GM21717 (cell line): ENCODE data around the gene DDN.

Experiments
- ATAC-seq: cut with Tn5 transposase; IDR thresholded peaks from one replicate; pipeline ENCODE4 v1.9.1; 2021; ENCODE audit warnings: mild to moderate bottlenecking, moderate library complexity; ENCODE audit not compliant: unreplicated experiment

DDN gene

DNA sequence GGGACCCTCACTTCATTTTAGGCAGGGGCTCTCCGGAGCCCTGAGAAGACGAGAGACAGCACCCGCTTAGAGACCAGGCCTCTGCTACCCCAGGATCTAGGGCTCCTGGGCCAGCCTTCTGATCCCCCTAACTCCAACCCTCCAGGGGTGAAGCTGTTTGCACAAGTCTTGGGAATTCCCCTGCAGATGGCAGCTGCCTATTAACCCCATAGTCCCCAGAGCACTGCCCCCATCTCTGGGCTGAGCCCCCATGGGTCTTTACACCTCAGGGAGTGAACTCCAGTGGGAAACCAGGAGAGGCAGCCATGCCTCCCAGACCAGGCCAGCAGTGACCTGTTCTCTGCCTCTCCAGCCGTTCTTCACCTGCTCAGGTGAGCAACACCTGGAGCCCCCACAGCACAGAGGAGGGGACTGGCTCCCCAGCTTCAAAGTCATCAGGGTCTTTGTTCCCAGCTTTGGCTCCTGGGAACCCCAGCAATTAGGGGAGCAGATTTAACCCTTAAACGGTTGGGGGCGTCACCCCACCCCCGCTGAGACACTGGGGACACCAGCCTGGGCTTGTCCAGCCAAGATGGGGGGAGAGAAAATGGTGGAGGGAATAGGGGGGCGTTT lies 29.9 kb downstream of the DDN start:
- ATAC-seq = no peak

DNA sequence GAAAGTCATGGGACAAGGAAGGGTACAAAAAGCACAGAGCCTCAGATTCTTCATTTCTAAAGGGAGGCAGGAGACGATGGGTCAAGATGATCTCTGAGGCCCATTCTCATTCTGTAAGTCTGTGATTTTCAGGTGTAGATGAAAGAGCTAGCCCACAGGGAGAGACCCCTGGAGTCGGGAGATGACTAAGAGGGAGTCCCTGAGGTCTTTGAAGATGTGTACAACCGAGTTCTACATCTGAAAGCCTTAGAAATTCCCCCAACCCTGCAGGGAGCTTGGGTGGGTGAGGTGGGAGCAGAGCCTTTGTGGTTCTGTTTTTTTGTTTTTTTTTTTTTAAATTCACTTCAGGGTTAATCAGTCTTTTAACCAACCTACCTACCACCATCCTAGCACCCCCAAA lies 30.7 kb downstream of the DDN start:
- no peak for ATAC-seq

DNA sequence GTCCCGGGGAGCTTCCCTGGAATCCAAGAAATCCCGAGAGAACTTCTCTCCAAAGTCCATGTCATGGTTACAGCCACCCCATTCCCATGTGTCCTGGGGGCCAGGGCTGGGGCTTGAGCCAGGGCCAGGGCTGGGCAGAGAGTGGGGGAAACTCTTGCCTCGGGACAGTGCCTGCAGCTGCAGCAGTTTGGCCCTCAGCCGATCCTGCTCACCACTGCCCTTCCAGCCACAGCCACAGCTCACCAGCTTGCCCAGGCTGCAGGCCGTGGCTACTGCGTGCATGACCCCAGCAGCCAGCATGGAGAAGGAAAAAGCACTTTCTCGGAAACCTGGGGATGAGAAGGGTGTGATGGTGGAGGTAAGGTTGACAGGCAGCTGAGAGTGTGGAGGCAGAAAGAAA lies 31.2 kb downstream of the DDN start:
- no peak for ATAC-seq

DNA sequence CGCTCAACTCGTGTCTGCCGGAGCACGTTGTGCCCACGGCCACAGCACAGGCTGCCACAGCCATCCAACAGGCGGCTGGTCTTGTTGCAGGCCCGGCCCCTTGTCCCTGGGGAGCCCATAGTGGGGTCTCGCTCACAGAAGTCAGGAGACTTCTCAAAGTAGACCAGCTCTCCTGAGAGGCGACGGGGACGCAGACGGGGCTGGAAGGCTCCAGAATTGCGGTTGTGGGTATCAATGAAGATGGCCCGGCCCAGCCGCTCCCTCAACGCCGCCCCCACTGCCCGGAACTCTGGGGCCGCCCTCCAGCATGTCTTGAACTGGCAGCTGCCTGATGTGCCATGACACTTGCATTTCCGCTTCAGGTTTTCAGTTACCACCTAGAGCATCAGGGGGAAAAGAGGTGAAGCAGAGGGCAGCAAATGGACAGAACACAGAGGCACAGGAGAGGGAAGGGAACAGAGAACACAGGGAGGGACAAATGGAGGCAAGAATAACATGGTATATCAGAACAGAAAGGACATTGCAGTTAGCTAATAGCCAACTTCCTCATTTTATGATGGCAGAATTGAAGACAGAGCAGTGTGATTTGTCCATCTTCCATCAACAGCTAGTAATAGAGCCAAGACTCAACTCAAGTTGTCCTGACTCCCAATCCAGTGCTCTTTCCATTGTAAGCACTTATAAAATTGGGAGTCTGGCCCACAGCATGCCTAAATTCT lies 32.8 kb downstream of the DDN start:
- ATAC-seq = no peak

DNA sequence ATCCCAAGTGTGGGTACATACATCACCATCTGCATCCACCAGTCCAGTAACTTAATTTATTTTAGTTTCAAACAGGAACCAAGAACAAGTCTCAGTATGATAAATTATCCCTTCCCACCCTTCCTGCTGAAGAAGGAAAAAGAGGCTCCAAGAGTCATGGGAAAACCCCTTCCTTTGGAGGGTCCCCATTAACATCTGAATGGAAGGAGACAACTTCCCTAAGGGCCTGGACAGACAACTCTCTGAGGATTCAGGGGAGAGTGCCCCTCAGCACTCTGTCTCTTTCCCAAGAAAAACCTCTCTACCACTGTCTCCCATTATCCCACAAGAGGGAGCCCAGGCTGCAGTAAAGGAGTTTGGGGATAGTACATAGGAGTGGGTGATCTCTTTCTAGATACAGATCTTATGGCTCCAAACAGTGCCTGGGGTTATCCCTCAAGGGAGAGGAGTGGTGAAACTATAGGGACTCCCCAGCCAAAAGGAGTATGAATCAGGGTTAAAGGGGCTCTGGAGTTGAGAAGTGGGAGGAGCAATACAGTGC lies 33.8 kb downstream of the DDN start:
- no peak for ATAC-seq

DNA sequence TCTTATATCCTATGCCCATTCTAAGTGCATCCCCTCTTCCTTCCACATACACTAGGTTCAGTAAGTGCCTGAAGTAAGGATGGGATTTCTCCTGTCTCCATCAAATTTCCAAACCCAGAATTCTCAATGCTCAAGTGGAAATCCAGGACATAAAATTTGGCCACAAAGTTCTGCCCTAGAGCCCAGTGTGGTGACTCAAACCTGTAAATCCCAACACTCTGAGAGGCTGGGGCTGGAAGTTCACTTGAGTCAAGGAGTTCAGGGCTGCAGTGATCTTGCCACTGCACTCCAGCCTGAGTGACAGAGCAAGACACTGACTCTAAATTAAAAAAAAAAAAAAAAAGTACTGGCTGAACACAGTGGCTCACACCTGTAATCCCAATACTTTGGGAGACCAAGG lies 37.4 kb downstream of the DDN start:
- no peak for ATAC-seq

DNA sequence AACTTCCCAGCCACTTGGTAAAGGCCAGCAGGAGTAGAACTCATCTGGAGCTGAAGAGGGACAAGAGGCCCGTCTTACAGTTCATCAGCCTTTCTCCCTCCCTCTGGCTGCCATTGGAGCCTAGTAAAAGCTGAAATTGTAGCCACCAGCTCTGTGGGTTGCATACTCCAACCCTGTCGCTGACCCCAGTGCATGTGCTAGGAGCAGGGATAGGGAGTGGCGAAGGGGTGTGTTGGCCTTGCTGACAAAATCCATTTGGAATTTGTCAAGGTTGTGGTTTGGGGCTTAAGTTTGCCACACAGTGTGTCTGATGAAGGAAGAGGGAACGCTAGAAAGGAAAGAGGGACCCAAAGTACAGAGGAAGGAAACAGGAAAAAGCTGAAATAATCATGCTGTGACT lies 37.8 kb downstream of the DDN start:
- ATAC-seq = no peak

DNA sequence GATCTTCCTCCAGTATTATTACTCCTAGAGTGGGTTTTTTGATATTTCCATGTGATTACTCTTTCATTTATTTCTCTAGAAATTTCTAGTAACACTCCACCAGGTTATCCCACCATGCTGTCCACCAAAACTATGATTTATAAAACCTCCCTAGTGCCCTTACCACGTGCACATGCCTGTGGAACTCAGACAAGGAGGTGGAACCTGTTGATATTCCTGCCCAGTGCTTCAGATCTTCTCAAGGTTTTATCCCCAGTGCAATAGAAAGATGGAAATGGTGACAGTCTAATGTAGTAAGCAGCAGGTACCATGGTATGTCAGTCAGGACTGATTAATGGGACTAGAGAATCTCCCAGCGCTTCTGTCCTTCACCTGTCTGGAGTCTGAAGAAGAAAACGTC lies 38.3 kb downstream of the DDN start:
- no peak for ATAC-seq

DNA sequence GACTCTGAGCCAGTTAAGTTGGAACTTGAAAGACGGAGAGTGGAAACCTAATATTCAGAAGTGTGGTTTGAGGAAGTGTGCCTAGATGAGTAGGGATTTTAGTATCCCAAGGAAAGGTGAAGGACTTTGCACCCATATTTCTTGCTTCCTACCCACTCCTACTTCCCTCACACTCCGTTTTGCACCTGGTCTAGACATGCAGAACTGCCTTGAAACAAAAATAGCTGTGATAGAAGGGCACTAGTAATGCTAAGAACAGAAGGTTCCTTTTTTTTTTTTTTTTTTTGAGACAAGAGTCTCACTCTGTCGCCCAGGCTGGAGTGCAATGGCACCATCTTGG lies 41.2 kb downstream of the DDN start:
- ATAC-seq = no peak

DNA sequence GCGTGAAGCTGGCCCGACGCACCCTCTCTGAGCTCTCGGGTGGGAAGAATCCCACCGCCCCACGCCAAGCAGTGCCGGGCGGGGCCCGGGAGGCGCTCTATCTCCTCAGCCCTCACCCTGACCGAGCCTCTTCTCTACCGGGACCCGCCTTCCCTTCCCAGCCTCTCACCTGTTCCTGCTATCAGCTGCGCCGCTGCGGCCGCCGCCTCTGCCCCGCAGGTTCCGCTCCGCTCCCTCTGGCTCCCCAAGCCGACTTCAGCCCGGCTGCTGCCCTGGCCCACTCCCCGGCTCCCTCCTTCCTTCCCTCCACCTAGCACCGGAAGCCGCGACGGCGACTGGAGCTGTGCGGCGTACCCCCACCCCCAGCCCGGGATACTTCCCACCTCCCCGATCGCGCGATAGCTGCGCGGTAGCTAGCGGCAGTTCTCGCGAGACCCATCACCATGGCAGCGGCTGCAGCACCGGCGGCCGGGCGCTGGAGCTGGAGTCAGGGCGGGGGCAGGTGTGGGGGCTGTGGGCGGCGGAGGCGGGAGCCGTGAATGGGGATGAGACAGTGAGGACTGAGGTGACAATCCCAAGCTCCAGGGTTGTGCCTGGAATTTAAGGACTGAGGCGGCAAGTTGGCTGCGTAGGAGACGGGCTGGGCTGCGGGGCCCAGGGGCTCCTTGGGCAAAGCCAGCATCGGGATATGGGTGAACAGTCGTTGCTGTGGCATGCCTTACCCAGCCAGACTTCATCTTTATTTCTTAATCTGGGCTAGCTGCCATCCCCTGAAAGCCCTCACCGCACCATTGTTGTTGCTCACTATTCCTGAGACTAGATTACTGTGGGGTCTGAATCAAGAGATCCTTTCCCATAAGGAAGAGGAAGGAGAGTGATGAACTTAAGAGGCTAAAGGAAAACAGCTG lies 41.8 kb downstream of the DDN start, which contains the start of gene ARF3:
Gene ARF3, minus strand, starts transcription at position 347 of the 908 bp plus-strand sequence. CDS start 16,392 bp downstream, outside the sequence.
- ATAC-seq = peak; percentile 84

DNA sequence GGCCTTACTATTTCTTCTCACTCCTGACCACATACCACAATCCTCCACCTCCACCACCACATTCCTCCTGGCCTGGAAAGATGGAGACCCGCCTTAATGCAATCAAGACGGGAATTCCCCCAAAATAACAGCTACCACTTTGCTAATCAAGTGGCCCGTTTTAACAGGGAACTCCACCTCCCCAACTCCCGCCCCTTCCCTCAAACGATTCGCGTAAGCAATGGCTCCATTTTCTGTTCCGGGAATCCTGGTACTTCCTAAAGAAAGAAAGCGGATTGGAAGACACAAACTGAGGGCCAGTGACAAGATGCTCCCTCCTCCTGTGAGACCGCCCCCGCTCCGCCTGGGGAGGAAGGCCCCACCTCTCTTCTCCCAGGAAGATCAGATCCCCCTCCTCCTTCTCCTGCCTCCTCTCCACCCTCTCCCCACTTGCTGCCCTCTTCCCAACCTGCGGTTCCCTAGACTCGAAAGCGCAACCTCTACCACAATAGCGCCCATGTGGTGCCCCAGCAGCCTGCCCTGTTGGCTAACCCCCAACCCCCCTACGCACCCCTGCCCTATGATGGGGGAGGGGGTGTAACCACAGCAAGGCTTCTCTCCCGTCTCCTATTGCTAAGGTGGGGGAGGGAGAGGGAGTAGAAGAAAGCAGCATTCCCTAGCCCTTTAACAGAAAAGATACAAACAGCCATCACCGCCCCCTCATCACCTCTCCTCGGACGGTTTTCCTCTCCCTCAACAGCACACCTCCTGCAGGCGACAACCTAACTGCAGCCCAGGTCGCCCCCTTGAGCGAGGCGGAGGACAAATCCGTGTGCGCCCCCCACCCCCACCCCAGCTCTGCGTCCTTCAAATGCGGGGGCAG lies 42.7 kb downstream of the DDN start:
- no peak for ATAC-seq

DNA sequence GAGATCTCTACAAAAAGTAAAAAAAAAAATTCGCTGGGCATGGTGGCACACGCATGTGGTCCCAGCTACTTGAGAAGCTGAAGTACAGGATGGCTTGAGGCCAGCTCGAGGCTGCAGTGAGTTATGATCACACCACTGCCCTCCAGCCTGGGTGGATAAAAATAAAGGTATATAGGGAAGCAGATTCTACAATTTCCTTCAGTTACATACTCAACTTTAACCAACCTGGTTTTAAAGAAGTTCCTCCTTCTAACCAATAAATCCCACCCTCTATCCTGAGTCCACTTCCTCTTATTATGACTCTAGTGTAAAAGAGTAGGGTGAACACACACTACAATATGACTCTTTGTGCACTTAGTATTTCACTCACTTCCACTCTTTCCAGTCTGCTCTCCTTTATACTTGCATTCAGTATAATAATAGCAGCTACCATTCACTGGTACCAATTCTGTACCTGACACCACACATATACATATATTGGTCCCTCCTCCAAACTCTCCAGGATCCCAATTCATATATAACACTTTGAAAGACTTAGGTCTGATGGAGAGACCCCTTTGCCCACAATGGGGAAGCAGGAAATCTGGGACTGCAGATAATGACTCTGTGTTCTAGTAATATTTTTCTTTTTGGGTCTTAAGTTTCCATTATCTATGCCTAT lies 44.2 kb downstream of the DDN start:
- no peak for ATAC-seq

DNA sequence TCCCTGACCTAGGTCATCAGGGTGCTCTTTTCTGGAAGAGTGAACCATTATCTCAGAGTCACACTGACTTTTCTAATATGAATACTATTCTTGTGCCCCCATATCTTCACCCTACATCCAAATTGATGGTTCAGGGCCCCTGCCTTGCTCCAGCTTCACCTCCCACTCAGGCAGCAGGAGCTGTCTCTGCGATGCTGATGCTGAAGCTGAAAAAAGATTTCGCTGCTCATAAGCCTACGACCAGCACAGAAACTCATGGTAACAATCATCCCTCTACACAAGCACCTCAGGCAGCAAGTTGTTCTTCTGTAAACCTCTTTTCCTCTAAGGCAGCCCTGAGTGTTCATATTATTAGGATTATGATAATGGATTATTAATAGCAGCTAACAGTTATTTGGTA lies 45.1 kb downstream of the DDN start:
- ATAC-seq = no peak

DNA sequence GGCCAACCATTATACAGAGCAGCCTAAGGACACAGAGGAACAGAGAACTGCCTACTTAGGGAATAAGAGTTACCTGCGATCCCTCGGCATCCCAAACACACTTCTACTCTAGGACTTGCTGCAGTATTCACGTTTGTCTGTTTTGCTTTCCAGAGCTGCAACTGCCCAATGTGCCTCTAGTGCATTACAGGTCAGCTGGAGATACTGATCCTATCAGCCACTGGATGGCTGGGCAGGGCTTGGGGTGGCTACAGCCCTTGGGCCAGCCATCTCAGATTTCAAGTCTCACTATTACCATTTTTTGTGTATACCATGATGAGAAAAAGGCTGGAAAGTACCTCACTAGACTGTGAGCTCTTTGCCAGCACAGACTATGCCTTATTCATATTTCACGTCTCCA lies 46.5 kb downstream of the DDN start:
- no peak for ATAC-seq

DNA sequence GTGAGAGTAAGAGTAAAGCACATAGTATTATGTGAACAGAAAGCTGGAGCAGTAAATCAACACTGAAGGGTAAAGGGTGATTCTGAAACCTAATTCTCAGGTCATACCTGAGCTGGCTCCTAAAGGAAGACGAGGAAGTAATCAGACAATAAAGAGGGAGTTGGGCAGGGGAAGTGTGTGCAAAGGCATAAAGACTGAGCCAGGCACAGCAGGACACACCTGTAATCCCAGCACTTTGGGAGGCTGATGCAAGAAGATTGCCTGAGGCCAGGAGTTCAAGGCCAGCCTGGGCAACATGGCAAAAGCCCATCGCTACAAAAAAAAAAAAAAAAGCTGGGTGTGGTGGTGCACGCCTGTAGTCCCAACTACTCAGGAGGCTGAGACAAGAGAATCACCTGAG lies 51.4 kb downstream of the DDN start:
- no peak for ATAC-seq

DNA sequence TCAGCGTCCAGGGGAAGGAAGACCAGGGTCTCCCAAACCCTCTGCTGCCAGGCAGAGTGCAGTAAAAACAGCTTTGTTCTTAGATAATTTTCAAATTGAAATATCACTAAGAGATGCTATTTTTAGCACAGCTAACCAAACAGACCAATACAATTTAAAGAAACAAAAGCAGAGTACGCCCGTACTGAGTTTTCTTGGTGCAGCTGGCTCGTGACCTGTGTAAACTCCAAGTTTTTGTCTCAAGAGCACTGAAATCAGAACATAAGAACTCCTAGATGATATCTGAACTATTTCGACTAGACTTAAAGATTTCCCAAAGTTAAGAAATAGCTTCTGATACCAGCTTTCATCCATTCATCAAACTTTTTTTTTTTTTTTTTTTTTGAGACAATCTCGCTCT lies 52.2 kb downstream of the DDN start:
- no peak for ATAC-seq

DNA sequence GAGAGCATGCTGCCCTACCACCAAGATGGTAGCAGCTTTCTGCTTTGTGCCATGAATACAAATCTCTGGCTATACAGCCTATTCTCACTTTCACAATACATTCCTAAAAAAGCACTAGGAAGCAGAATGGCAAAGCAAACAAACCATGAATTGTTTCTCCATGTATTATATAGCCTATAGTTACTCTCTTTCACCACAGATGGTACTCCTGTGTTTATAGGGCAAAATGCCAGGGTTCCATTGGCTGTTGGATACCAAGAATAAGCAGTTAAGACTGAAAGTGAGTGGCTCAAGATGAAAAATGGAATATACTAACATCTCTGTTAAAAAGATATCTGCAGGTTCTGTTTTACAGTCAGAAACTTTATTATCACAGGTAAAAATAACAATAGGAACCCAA lies 53.0 kb downstream of the DDN start:
- no peak for ATAC-seq
